Smooth muscle cell (in vitro differentiated cells): Measurements from ENCODE around the gene PPP1R14D. TPM values are rescaled to one million over a fixed set of nuclear protein-coding genes. Genes with fewer than 3 reads are reported as not detected.
A peak's percentile ranks its signal among the peaks of the same experiment; 100 is the strongest.

ENCODE experiments used
- DNase-seq: peaks from one replicate; lab custom pipeline; 2025; ENCODE audit not compliant: unreplicated experiment; lab: John Stamatoyannopoulos, UW
- H2AFZ ChIP-seq: fragments of 200-600 bp; sonication (generic); 2 replicates; pipeline ENCODE4 v1.6.0; 2016; ENCODE audit warnings: antibody characterized with exemption, low read depth, mild to moderate bottlenecking
- H3F3A ChIP-seq: fragments of 200-600 bp; sonication (generic); 2 replicates; pipeline ENCODE4 v1.6.0; 2017; ENCODE audit warnings: antibody characterized with exemption, low read depth
- H3K27ac ChIP-seq: fragments of 200-600 bp; sonication (generic); 2 replicates; pipeline ENCODE4 v1.5.1; 2016; ENCODE audit warnings: low read depth, mild to moderate bottlenecking
- H3K27me3 ChIP-seq: fragments of 200-600 bp; sonication (generic); 2 replicates; pipeline ENCODE4 v1.6.1; 2016; ENCODE audit warnings: low read depth, mild to moderate bottlenecking
- H3K36me3 ChIP-seq: fragments of 200-600 bp; sonication (generic); 2 replicates; pipeline ENCODE4 v1.5.1; 2016; ENCODE audit warnings: low read depth
- H3K4me1 ChIP-seq: fragments of 200-600 bp; sonication (generic); 2 replicates; pipeline ENCODE4 v1.5.1; 2016; ENCODE audit warnings: low read depth
- H3K4me2 ChIP-seq: fragments of 200-600 bp; sonication (generic); 2 replicates; pipeline ENCODE4 v1.6.0; 2016; ENCODE audit warnings: mild to moderate bottlenecking
- H3K4me3 ChIP-seq: fragments of 200-600 bp; sonication (generic); 2 replicates; pipeline ENCODE4 v1.5.1; 2016; ENCODE audit warnings: mild to moderate bottlenecking
- H3K79me2 ChIP-seq: fragments of 200-600 bp; sonication (generic); 2 replicates; pipeline ENCODE4 v1.6.0; 2016; ENCODE audit warnings: low read depth, mild to moderate bottlenecking
- H3K9ac ChIP-seq: fragments of 200-600 bp; sonication (generic); 2 replicates; pipeline ENCODE4 v1.6.0; 2016; ENCODE audit warnings: low read depth
- H3K9me3 ChIP-seq: fragments of 200-600 bp; sonication (generic); replicated peaks from 2 replicates; pipeline ENCODE4 v1.5.1; 2016; ENCODE audit warnings: low read depth
- H4K20me1 ChIP-seq: fragments of 200-600 bp; sonication (generic); 2 replicates; pipeline ENCODE4 v1.6.0; 2016; ENCODE audit warnings: low read depth
- WGBS: methylation state at CpG from one replicate; pipeline ENCODE4 v1.1.7; 2016; ENCODE audit warnings: low lambda C conversion rate; 5-methylcytosine and 5-hydroxymethylcytosine counted together
- polyA plus RNA-seq: library from polyadenylated mRNA; unstranded; fragments of >200 nt; fragmentation: Nextera tagmentation; extraction: Ambion mirVana; gene quantifications from 2 replicates; pipeline ENCODE4 v1.2.1, GENCODE V29; 2016
- total RNA-seq: library from RNA; depleted of rRNA; stranded (reverse); fragments of >200 nt; gene quantifications from 2 replicates; pipeline ENCODE4 v1.2.3, GENCODE V29; 2014
- TF ChIP-seq, protein P1 (sequence below): fragments of 200-600 bp; sonication (generic); IDR thresholded peaks from 2 replicates; pipeline ENCODE4 v1.5.1; 2017; ENCODE audit warnings: borderline replicate concordance, mild to moderate bottlenecking, antibody characterized with exemption; ENCODE audit not compliant: insufficient read depth, poor library complexity, severe bottlenecking

The PPP1R14D gene, protein sequence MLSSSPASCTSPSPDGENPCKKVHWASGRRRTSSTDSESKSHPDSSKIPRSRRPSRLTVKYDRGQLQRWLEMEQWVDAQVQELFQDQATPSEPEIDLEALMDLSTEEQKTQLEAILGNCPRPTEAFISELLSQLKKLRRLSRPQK
- total RNA-seq: not detected in 2 replicates
- polyA plus RNA-seq: not detected in 2 replicates

DNA sequence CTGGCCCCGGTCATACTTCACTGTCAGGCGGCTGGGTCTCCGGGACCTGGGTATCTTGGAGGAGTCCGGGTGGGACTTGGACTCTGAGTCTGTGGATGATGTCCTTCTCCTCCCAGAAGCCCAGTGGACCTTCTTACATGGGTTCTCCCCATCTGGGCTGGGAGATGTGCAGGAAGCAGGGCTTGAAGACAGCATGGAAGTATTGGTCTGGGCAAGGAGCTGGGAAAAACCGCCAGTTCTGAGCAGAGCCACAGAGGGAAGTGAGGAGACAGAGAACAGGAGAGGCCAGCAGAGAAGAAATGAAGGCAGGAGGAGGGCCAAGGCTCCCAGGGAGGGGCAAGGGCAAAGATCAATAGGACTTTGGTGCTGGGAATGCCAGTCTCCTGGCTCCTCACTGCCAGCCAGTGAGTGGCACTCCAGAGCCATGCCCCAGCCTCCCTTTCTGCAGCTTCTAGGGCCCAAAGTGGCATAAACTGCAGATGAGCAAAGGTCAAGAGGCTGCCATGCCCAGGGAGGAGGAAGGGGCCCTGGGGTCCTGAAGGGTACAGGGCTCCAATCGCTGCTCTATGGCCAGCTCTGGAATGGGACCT is at the start of gene PPP1R14D:
Gene PPP1R14D (minus strand): TSS at position 262 of the 590 bp plus-strand sequence. CDS start 67 bp downstream, at position 195.
- no peak for DNase-seq
- Histone ChIP-seq H3K9ac (no peak within 1 kb of the TSS), H3F3A (no peaks in the 10 kb centered on the region), H4K20me1 (no peaks in the 10 kb centered on the region), H3K27ac (no peak within 1 kb of the TSS), H3K9me3 (no peaks in the 10 kb centered on the region), H3K27me3 (no peaks in the 10 kb centered on the region), H3K4me3 (no peak within 1 kb of the TSS), H3K36me3 (no peaks in the 10 kb centered on the region), H3K4me1 (no peaks in the 10 kb centered on the region), H3K4me2 (no peak within 1 kb of the TSS), H3K79me2 (no peaks in the 10 kb centered on the region), H2AFZ (no peak within 1 kb of the TSS)
- TF ChIP-seq, protein P1, sequence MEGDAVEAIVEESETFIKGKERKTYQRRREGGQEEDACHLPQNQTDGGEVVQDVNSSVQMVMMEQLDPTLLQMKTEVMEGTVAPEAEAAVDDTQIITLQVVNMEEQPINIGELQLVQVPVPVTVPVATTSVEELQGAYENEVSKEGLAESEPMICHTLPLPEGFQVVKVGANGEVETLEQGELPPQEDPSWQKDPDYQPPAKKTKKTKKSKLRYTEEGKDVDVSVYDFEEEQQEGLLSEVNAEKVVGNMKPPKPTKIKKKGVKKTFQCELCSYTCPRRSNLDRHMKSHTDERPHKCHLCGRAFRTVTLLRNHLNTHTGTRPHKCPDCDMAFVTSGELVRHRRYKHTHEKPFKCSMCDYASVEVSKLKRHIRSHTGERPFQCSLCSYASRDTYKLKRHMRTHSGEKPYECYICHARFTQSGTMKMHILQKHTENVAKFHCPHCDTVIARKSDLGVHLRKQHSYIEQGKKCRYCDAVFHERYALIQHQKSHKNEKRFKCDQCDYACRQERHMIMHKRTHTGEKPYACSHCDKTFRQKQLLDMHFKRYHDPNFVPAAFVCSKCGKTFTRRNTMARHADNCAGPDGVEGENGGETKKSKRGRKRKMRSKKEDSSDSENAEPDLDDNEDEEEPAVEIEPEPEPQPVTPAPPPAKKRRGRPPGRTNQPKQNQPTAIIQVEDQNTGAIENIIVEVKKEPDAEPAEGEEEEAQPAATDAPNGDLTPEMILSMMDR: no peak
- WGBS: 97% methylated on average over 6 of the region's 6 CpGs

DNA sequence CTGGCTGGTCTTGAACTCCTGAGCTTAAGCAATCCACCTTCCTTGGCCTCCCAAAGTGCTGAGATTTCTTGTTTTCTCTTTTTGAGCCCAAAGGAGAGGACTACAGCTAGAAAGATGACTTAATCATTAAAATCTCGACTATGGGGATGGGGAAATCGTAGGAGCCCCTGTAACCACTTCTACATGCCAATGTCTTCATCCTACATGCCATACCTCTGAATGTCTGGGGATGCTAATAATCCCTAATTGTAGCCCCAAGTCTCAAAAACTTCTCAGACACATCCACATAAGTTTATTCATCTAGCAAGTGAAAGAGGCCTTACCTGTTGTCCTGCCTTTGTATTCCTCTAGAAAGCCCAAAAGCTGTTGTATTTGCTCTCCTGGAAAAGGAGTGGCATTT is 49.2 kb upstream of the PPP1R14D start:
- Histone ChIP-seq H3K27me3 (peaks cover 18% of the 10 kb centered on the region), H3F3A (no peaks in the 10 kb centered on the region), H3K4me3 (no peak overlapping the region), H4K20me1 (no peaks in the 10 kb centered on the region), H3K27ac (no peak overlapping the region), H2AFZ (no peak overlapping the region), H3K4me1 (no peaks in the 10 kb centered on the region), H3K36me3 (no peaks in the 10 kb centered on the region), H3K9ac (no peak overlapping the region), H3K4me2 (no peak overlapping the region), H3K9me3 (no peaks in the 10 kb centered on the region), H3K79me2 (no peaks in the 10 kb centered on the region)
- 65% methylated on average over 2 of the region's 2 CpGs for WGBS
- TF ChIP-seq, protein P1: no peak
- DNase-seq: no peak

DNA sequence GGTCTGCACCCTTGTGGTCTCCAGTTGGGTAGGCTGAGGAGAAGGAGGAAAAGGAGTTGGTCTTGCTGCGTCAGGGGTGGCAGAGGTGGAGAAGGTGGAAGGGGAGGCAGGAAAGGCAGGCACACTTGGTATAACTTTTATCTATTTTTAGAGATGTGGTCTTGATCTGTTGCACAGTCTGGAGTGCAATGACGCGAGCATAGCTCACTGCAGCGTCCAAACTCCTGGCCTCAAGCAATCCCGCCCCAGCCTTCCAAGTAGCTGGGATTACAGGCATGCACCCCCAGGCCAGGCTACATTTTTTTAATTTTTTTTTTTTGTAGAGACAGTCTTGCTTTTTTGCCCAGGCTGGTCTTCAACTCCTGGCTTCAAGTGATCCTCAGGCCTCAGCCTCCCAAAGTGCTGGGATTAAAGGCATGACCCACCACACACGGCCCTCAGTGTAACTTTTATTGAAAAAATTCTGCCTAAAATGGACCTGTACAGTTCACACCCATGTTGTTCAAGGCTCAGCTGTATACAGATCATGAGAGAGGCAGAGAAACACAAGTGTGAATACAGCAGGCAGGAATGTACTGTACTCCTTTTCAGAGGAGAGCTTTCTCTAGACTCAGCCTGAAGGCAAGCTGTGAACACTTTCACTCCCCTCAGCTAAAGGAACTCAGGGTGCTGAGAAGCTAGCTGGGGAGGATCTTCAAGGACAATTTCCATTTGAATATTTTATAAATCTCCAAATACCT is 47.7 kb upstream of the PPP1R14D start:
- no peak for DNase-seq
- Histone ChIP-seq H3K9ac (no peak overlapping the region), H2AFZ (no peak overlapping the region), H3K36me3 (no peaks in the 10 kb centered on the region), H3K27ac (peak overlapping the region; percentile 40), H3K27me3 (peaks cover 21% of the 10 kb centered on the region), H3K4me2 (no peak overlapping the region), H4K20me1 (no peaks in the 10 kb centered on the region), H3K4me1 (no peaks in the 10 kb centered on the region), H3K4me3 (no peak overlapping the region), H3K9me3 (no peaks in the 10 kb centered on the region), H3K79me2 (no peaks in the 10 kb centered on the region), H3F3A (no peaks in the 10 kb centered on the region)
- 72% methylated on average over 6 of the region's 6 CpGs for WGBS
- TF ChIP-seq, protein P1: no peak
